ENCODE data around the gene SIGLEC15.
"Not testable (repeated sequence)": the region's sequence is repeated elsewhere in the genome, so short reads cannot be mapped to it uniquely, and the experiment has no call there.

SIGLEC15 gene, protein sequence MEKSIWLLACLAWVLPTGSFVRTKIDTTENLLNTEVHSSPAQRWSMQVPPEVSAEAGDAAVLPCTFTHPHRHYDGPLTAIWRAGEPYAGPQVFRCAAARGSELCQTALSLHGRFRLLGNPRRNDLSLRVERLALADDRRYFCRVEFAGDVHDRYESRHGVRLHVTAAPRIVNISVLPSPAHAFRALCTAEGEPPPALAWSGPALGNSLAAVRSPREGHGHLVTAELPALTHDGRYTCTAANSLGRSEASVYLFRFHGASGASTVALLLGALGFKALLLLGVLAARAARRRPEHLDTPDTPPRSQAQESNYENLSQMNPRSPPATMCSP

DNA sequence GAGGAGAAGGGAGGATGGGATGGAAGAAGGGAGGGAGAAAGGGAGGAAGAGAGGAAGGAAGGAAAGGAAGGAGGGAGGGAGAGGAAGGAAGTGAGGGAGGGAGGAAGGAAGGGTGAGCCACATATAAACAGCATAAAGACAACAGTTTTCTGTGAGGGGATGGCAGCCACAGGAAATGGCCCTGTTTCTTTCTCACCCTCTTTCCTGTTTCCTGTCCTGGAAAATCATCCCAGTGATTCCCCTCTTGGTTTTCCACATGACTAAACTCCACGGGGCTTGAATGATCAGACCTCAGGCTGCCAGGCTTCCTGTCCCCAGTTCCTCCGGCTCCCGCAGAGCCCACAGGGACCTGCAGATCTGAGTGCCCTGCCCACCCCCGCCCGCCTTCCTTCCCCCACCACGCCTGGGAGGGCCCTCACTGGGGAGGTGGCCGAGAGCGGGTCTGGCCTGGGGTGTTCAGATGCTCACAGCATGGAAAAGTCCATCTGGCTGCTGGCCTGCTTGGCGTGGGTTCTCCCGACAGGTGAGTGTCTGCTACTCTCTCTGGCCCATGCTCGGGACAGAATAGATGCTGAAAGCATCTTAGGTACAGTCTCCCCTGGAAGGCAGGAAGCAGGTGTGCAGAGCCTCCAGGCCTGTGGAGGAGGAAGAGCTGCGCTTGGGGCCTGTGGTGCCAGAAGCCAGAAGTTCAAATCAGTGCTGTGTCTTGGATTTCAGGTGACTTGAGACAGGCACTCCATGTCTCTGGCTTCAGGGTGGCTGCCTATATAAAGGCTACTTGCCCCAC, at the start of gene SIGLEC15:
TSS of gene SIGLEC15 (plus strand) at position 418 of the 787 bp plus-strand sequence. CDS start at position 472, 54 bp downstream.
- DNase-seq (ENCODE audit: low read depth in 2 of 2) = no peak

DNA sequence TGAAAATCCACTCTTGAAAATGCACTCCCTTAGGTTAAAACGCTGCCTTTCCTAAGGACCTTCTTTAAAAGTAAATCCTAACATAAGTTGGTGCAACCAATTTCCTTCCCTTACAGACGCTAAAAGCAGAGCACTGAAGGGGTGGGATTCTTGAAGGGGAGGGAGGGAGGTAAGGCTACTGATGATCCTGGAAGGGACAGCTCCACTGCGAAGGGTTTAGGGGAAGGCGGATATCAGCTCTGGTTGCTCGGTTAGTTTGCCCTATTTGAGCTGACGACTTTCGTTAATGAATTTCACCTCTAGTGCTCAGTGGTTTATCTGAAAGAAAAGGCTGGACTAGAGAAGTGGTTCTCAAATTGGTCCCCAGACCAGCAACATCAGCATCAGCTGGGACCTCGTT, 49.7 kb upstream of the SIGLEC15 start:
- no peak for DNase-seq (ENCODE audit: low read depth in 2 of 2)

DNA sequence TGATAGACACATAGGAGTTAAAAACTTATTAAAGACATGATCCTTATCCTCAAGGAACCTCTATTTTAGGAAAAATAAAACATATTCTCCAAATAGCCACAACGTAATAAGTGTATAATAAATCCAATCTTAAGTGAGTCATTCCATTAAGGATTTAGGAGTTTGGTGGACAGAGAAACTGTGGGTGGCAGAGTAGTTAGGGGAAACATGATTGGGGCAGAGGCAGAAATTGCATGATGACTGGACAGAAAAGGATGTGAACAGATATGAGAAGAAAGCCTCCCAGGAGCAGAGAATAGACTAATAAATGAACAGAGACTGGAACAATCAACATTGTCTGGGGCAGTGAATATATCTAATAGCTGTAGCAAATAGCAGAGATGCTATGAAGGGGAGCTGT, 48.1 kb upstream of the SIGLEC15 start:
- DNase-seq (ENCODE audit: low read depth in 2 of 2) = no peak

DNA sequence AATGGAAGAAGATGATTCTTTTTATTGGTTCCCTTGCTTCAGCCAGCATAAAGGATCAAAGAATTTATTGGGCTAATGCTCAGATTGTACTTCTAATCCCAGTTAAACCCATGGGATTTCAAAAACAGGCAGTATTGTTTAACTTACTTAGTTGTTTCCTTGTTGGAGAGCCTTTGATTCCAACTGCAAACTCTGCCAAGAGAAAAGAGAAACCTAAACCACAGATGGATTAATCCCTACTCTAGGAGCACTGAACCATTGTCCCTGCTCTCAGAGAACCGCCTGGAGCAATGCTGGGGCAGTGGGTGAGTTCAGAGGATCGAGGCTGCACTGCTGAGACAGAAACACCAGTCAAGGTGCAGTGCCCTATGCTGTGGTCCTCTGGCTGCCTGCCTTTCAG, 44.9 kb upstream of the SIGLEC15 start:
- no peak for DNase-seq (ENCODE audit: low read depth in 2 of 2)

DNA sequence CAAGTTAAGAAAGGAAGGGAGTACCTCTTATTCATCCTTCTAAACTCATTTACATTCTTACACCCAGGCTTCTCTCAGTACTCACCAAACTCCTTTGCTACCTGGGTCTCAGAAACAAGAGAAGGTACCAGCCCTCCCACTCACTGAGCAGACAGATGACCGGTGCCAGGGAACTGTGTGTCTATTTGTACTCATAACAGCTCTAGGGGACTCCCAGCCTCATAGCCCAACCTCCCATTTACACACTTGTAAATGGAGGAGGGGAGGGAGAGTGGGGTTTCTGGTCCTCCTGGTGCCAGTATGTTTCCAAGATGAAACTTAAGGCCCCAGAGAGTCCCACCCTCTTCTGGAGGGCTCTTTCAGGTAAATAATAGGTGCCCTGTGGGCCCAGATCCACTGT, 42.8 kb upstream of the SIGLEC15 start:
- DNase-seq (ENCODE audit: low read depth in 2 of 2) = no peak

DNA sequence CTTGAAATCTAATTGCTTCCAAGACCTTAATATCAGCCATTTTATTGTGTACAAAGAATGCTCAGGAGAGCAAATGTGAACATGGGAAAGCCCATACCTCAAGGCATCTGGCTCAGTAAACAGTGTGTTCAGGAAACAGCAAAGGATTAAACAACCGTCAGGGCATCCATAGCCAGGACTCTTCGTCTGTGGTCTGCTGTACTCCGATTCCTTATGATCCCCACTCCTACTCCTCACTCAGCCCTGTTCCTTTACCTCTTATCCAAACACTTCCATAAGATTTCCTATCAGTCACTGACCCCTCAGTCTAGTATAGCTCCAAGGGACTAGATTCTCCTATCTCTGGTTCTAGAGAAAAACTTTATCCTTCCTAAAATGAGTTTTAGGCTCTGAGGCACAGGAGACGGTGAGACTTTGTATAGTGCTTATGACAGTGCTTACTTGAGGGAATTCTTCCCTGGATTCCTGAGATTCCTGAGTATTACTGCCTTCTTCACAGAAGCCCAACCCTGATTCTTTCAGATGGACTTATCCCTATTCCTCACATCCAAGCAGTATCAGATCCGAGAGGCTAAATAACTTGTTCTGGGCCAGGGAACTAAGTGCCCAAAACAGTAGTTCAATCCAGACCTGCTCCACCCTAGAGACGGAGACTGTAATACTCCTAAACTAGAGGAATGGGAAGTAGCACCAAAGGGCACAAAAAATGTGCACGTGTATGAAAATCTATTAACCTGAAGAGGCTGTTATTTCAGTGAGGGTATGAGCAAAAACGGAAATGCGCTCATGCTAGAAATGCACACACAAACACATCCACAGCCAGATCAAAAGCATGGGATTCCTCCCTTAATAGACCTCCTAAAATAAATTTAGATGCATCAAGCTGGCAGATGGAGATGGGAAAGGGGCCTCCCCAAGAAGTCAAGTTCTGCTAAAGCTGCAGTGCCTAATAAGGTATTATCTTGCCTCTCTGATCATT, 42.1 kb upstream of the SIGLEC15 start:
- DNase-seq (ENCODE audit: low read depth in 2 of 2) = no peak

DNA sequence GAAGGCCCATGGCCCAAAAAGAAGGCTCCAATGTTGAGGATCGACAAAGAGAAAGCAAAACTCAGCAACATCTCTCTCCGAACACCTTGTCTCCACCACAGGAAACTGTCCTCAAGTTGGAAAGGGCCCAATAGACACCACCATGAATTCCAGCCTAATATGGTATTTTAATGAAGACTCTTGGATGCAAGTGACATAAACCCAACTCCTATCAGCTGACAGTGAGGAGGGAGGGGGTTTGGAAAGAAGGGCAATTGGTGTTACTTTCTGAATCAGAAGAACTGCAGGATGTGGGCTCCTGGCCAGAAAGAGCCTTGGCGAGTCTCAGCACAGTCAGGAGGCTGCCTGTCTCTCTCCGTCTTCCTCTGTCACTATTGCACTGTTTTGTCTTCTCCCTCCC, 40.3 kb upstream of the SIGLEC15 start:
- no peak for DNase-seq (ENCODE audit: low read depth in 2 of 2)

DNA sequence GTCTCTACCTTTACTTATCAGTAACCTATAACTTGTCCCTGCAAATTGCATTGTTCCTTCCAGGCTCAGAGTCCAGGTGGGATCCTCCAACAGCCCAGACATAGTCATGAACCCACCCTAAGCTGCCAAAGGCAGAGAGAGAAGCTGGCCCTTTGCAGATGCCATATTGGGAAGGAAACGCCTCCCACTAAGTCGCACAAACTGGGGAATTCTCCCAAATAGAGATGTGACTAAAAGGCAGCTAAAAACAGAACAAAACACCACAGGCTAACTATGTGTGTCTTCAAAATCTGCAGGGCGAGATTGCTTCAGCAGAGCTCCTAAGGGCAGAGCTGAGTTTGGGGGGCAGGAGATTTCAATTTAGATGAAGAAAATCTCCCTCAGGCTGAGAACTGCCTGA, 38.5 kb upstream of the SIGLEC15 start:
- DNase-seq (ENCODE audit: low read depth in 2 of 2) = no peak

DNA sequence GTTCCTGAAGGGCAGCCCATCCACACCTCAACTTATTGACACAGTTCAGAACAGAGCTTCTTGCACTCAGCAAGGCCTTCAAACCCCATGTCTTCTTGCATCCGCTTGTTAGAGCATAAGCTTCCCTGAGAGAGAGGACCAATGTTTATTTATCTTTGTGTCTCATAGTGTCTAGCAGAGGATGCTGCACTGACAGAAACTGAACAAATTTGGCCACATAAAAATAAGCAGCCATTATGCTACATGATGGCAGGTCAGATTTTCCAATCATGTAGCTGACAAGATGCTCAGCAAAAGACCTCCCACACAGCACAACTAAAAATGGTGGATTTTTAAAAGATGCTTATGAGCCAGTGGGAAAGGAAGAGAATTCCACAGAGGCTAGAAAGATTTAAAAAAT, 38.1 kb upstream of the SIGLEC15 start:
- DNase-seq (ENCODE audit: low read depth in 2 of 2) = no peak

DNA sequence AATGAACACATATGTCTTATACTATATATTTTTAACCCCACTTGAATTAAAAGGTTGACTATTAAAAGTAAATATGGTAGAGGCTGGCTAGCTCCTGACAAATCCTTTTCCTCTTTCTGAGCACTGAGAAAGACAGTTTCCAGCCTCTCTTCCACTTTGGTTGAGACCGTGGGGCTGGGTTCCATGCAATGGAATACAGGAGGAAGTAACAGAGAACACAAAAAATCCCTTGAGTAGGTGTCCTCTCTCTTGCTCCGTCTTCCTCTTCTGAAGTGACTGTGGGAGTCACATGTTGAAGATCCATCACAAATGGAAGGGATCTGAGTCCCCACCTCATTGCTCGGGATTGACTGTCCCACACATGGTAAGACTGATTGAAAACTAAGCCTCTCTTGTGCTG, 36.6 kb upstream of the SIGLEC15 start:
- no peak for DNase-seq (ENCODE audit: low read depth in 2 of 2)

DNA sequence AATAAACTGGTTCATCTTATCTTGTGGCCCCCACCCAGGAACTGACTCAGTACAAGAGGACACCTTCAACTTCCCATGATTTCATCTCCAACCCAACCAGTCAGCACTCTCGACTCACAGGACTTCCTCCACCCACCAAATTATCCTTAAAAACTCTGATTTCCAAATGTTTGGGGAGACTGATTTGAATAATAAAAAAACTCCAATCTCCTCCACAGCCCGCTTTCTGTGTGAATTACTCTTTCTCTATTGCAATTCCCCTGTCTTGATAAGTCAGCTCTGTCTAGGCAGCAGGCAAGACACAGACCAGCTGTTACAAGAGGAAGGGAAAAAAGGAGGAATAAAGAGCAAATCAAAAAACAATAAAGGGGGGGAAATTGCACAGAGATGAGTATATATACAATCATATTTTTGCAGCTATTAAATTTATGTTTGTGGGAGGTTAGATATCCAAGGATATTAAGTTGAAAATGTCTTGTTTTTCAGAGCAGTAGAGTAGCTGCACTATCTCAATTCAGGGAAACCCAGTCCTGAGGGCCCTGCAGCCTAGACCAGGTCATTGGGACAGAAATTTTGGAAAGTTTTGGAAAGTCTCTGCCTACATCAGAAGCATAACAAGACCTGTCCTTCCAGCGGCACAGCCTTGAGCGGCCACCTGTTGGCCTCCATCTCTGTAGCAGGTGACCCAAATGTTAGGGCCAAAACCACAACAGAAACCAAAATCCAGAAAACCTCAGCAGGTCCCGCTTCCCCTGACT, 32.8 kb upstream of the SIGLEC15 start:
- no peak for DNase-seq (ENCODE audit: low read depth in 2 of 2)

DNA sequence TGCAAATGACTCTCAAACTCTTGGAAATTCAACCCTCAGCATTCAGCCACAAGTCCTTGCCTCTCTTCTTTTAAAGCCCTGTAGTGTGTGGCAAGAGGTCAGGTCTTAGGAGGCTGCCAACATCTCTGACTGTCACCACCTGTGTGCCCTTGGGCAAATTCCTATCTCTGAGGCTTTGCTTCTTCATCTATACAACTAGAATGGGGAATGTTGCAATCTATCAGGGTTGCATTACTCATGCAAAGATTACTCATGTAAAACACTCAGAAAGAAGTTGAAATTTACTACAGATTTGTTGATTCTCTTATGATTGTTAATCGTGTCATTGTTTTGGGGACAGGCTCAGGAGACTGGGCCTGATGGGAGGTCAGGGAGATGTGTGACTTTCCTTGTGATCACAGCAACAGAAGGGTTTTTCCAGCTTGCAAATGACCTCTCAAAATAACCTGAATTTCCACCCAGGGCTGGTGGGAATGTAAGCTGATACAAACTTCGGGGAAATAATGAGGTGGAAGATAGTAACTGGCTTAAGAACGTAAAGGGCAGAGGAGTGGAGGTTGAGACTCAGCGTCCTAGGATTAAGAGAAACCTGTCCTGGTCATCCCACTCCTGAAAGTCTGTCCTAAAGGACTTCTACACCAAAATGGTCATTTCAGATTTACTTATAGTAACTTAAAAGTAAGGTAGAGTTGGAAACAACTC, 32.1 kb upstream of the SIGLEC15 start:
- no peak for DNase-seq (ENCODE audit: low read depth in 2 of 2)

DNA sequence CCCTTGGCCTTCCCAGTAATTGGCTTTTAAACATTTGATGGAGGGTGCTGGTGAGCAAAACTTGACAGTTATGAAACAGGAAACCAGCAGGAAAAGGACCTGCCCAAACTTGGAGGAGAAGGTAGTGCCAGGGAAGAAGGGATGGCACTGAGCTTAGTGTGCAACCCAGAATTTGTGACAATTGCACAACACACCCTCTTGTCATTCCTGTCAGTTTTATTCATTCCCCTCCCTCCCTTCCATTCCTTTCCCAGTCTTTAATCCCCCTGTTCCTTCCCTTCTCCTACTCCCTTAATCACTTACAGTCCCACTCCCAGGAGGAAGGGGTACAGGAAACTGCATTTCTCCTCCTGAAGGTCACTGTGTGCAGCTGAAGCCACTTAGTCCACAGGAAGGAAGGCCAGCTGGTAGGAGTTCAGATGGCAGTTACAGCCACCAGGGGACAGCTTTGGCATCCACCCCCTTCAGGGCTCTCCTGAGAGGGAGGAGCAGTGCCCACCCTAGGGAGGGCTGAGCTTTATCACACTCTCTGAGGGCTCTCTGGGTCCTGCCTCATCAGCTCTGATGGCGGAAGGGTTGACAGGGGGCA, 24.0 kb upstream of the SIGLEC15 start:
- DNase-seq (ENCODE audit: low read depth in 2 of 2) = no peak

DNA sequence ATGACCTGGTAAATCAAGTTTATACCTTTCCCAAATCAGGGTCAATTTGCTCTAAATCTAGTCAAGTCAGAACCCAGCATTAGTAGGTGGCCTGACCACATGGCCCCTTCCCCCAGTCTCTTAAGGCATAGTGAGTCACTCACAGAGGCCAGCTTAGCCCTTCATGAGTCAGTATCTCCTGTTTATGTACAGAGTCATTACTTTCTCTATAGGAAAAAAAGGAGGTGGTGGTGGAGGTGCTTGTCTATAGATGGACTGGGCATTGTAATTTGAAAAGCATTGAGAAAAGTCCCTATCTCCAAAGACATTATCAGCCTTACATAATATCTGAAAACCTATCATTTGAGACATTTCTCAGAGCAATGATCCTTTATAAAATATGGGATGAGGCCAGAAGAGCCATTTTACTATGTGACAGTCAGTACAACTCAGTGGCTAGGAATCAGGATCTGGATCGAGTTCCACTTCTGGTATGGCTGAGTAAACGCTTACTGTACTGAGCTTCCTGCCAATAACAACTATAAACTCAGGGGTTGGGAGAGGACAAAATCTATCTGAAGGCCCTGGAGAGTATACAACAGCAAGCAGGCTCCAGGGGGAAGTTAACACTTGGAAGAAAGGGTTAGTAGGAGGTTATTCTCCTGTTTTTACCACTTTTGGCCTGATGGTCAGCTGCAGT, 22.5 kb upstream of the SIGLEC15 start:
- no peak for DNase-seq (ENCODE audit: low read depth in 2 of 2)

DNA sequence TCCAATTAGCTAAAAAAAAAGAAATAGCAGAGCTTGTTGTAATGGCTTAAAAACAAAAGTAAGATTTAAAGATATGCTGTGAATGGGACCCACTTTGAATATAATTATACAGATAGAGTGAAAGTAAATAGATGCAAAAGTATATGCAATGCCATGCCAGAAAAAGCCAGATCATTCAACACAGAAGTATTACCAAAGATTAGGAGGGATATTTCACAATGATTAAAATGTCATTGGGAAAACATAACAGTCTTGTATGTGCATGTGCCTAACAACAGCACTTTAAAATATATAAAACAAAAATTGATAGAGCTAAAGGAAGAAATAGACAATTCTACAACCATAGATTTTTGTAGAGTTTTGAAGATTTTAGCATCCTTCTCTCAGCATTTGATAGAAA, 19.9 kb upstream of the SIGLEC15 start:
- DNase-seq (ENCODE audit: low read depth in 2 of 2) = no peak

DNA sequence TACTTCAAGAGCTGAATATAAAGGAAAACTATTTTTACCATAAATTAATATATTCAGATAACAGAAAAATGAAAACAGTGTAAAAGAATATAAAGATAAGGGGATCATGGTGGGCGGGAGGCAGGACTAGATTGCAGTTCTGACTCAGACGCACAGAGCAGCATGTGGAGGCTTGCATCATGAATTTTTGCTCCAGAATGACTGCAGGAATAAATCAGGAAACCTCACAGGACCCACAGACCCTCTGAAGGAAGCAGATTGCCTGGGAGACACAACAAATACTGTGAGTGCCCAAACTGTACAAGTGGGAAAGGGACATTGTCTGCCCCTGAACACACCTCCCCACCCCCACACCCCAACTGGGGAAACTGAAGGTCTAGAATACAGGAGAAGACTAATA, 19.2 kb upstream of the SIGLEC15 start:
- no peak for DNase-seq (ENCODE audit: low read depth in 2 of 2)

DNA sequence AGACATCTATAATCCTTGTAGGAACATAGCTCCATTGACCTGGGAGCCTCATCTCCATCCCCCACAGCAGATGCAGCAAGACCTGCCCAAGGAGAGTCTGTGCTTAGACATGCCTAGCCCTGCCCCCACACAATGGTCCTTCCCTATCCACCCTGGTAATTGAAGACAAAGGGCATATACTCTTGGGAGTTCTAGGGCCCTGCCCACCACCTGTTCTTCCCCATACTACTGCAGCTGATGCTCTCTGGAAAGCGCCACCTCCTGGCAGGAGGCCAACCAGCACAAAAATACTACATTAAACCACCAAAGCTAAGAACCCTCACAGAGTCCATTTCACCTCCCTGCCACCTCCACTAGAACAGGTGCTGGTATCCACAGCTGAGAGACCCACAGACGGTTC, 18.3 kb upstream of the SIGLEC15 start:
- peak in 1 of 2 donors; percentile 18 for DNase-seq (ENCODE audit: low read depth in 2 of 2)

DNA sequence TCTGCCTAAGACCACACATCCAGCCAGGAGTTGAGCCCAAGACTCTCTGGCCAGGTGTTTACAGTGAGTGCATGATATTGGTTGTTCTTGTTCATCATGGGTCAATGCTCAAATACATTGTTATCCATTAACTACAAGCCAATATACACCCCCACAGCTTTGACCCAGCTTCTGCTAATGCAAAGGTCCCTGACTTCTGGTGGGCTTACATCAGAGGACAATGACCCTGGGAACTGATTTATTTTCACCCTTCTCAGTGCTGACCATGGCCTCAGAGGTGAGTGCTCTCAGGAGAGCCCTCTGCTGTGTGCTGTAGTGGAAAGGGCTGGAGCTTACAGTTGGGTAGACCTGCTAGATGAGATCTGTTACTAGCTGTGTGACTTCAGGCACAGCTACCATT, 10.7 kb upstream of the SIGLEC15 start:
- DNase-seq (ENCODE audit: low read depth in 2 of 2) = not testable (repeated sequence)

DNA sequence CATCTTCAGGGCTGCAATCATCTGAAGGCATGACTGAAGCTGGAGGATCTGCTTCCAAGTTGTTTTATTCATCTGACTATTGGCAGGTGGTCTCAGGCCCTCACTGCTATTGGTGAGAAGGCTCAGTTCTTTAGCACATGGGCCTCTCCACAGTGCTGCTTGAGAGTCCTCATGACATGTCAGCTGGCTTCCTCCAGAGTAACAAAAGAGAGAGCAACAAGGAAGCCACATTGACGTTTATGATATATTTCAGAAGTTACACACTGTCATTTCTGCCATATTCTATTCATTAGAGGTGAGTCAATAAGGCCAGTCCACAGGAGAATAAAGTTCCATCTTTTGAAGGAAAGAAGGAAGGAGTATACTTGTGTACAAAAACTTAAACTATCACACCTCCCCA, 7.9 kb upstream of the SIGLEC15 start:
- DNase-seq (ENCODE audit: low read depth in 2 of 2) = no peak

DNA sequence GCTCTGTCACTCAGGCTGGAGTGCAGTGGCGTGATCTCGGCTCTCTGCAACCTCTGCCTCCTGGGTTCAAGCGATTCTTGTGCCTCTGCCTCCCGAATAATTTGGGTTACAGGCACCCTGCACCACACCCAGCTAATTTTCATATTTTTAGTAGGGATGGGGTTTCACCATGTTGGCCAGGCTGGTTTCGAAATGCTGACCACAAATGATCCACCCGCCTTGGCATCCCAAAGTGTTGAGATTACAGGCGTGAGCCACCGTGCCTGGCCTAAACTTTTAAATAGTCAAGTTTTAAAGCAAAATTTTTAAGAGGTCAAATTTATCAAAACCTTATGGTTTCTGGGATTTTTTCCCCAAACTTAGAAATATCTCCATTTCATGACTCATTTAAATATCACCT, 6.7 kb upstream of the SIGLEC15 start:
- not testable (repeated sequence) for DNase-seq (ENCODE audit: low read depth in 2 of 2)
